HEK293 (cell line): ENCODE data around the gene LDB2.

Experiments
- CTCF ChIA-PET: fragments of 350-600 bp; formaldehyde crosslinking; extraction: SDS; loops from one replicate; lab custom pipeline; 2021; ENCODE audit warnings: antibody characterized with exemption; lab: Yijun Ruan, JAX
- POLR2A ChIA-PET: fragments of 300-600 bp; formaldehyde crosslinking; extraction: SDS; loops from one replicate; lab custom pipeline; 2020; ENCODE audit warnings: antibody characterized with exemption, inconsistent platforms; lab: Yijun Ruan, JAX
- H3K27ac ChIP-seq: fragments of 200-500 bp; sonication (Bioruptor generic); 2 replicates; pipeline ENCODE4 v1.5.1; 2014; ENCODE audit warnings: low read depth, low read length, control low read depth, inconsistent platforms; ENCODE audit errors: extremely low read depth
- H3K36me3 ChIP-seq, 2 experiments: fragments of 200-500 bp in 1 of 2; sonication (Bioruptor generic) in 1 of 2; 1 replicate in 1 of 2; 2 replicates in 1 of 2; pipeline ENCODE4 v1.5.1; 2014 to 2017; ENCODE audit warnings: inconsistent platforms in 2 of 2, low read length in 2 of 2; ENCODE audit not compliant: control insufficient read depth in 2 of 2, insufficient read depth in 1 of 2
- H3K4me1 ChIP-seq: fragments of 200-500 bp; sonication (Bioruptor generic); 2 replicates; pipeline ENCODE4 v1.5.1; 2014; ENCODE audit warnings: mild to moderate bottlenecking, low read length, inconsistent platforms; ENCODE audit not compliant: control insufficient read depth, insufficient read depth
- H3K4me3 ChIP-seq: 2 replicates; pipeline ENCODE4 v1.5.1; 2011; ENCODE audit warnings: low read depth, mild to moderate bottlenecking, control low read depth, low read length, moderate library complexity
- H3K9me3 ChIP-seq: fragments of 200-500 bp; sonication (Bioruptor generic); 2 replicates; pipeline ENCODE4 v1.5.1; 2014; ENCODE audit warnings: low read depth, low read length, inconsistent platforms; ENCODE audit not compliant: control insufficient read depth, insufficient read depth
- BCL11A ChIP-seq: fragments of 450-650 bp; formaldehyde crosslinking; IDR thresholded peaks from 2 replicates; pipeline ENCODE4 v1.5.1; 2016; ENCODE audit warnings: low read depth, missing biosample characterization, missing genetic modification characterization
- KLF16 ChIP-seq: fragments of 450-650 bp; formaldehyde crosslinking; IDR thresholded peaks from 2 replicates; pipeline ENCODE4 v1.5.1; 2017; ENCODE audit warnings: missing biosample characterization, missing genetic modification characterization
- SALL2 ChIP-seq: fragments of 450-650 bp; formaldehyde crosslinking; IDR thresholded peaks from 2 replicates; pipeline ENCODE4 v1.5.0; 2017; ENCODE audit warnings: missing biosample characterization, mild to moderate bottlenecking, missing genetic modification characterization, borderline replicate concordance
- ZFP37 ChIP-seq: fragments of 450-650 bp; formaldehyde crosslinking; IDR thresholded peaks from 2 replicates; pipeline ENCODE4 v1.5.1; 2016; ENCODE audit warnings: missing biosample characterization, missing genetic modification characterization
- ZNF302 ChIP-seq: fragments of 450-650 bp; formaldehyde crosslinking; IDR thresholded peaks from 2 replicates; pipeline ENCODE4 v1.5.1; 2016; ENCODE audit warnings: missing biosample characterization, missing genetic modification characterization, low read depth
- ZNF324 ChIP-seq: fragments of 450-650 bp; formaldehyde crosslinking; IDR thresholded peaks from 2 replicates; pipeline ENCODE4 v1.5.1; 2016; ENCODE audit warnings: missing biosample characterization, missing genetic modification characterization
- ZNF416 ChIP-seq: fragments of 450-650 bp; formaldehyde crosslinking; IDR thresholded peaks from 2 replicates; pipeline ENCODE4 v1.5.1; 2016; ENCODE audit warnings: missing biosample characterization, missing genetic modification characterization
- ZNF610 ChIP-seq: fragments of 450-650 bp; formaldehyde crosslinking; IDR thresholded peaks from 2 replicates; pipeline ENCODE4 v1.5.1; 2016; ENCODE audit warnings: missing biosample characterization, missing genetic modification characterization, borderline replicate concordance
- ZNF621 ChIP-seq: fragments of 450-650 bp; formaldehyde crosslinking; IDR thresholded peaks from 2 replicates; pipeline ENCODE4 v1.5.1; 2017; ENCODE audit warnings: missing biosample characterization, missing genetic modification characterization
- ZNF660 ChIP-seq: fragments of 450-650 bp; IDR thresholded peaks from 2 replicates; pipeline ENCODE4 v1.5.1; 2018; ENCODE audit warnings: missing biosample characterization, mild to moderate bottlenecking, missing genetic modification characterization
- ZNF677 ChIP-seq: fragments of 450-650 bp; IDR thresholded peaks from 2 replicates; pipeline ENCODE4 v1.5.0; 2018; ENCODE audit warnings: missing biosample characterization, mild to moderate bottlenecking, missing genetic modification characterization, moderate library complexity
- ZNF837 ChIP-seq: fragments of 450-650 bp; formaldehyde crosslinking; IDR thresholded peaks from 2 replicates; pipeline ENCODE4 v1.5.1; 2016; ENCODE audit warnings: missing biosample characterization, missing genetic modification characterization
- ZXDB ChIP-seq: fragments of 450-650 bp; formaldehyde crosslinking; IDR thresholded peaks from 2 replicates; pipeline ENCODE4 v1.5.1; 2016; ENCODE audit warnings: missing biosample characterization, missing genetic modification characterization
- TF ChIP-seq, protein P1 (sequence below): fragments of 450-650 bp; formaldehyde crosslinking; IDR thresholded peaks from 2 replicates; pipeline ENCODE4 v1.5.1; 2016; ENCODE audit warnings: missing biosample characterization, missing genetic modification characterization, borderline replicate concordance
- TF ChIP-seq, protein P2 (sequence below): fragments of 450-650 bp; formaldehyde crosslinking; IDR thresholded peaks from 2 replicates; pipeline ENCODE4 v1.5.1; 2017; ENCODE audit warnings: missing biosample characterization, missing genetic modification characterization
- TF ChIP-seq, protein P3 (sequence below): fragments of 450-650 bp; formaldehyde crosslinking; IDR thresholded peaks from 2 replicates; pipeline ENCODE4 v1.5.1; 2016; ENCODE audit warnings: missing biosample characterization, missing genetic modification characterization

Gene LDB2

GRCh38 chr4:16505267-16505666 is 393.2 kb downstream of the LDB2 start:
- Histone ChIP-seq H3K36me3 (no peaks in the 10 kb centered on the region), H3K9me3 (no peaks in the 10 kb centered on the region), H3K4me3 (no peak overlapping the region), H3K27ac (no peak overlapping the region), H3K4me1 (no peaks in the 10 kb centered on the region)
- TF ChIP-seq BCL11A (no peak), ZNF660 (tag by site-specific recombination) (no peak)
- TF ChIP-seq, protein P1, sequence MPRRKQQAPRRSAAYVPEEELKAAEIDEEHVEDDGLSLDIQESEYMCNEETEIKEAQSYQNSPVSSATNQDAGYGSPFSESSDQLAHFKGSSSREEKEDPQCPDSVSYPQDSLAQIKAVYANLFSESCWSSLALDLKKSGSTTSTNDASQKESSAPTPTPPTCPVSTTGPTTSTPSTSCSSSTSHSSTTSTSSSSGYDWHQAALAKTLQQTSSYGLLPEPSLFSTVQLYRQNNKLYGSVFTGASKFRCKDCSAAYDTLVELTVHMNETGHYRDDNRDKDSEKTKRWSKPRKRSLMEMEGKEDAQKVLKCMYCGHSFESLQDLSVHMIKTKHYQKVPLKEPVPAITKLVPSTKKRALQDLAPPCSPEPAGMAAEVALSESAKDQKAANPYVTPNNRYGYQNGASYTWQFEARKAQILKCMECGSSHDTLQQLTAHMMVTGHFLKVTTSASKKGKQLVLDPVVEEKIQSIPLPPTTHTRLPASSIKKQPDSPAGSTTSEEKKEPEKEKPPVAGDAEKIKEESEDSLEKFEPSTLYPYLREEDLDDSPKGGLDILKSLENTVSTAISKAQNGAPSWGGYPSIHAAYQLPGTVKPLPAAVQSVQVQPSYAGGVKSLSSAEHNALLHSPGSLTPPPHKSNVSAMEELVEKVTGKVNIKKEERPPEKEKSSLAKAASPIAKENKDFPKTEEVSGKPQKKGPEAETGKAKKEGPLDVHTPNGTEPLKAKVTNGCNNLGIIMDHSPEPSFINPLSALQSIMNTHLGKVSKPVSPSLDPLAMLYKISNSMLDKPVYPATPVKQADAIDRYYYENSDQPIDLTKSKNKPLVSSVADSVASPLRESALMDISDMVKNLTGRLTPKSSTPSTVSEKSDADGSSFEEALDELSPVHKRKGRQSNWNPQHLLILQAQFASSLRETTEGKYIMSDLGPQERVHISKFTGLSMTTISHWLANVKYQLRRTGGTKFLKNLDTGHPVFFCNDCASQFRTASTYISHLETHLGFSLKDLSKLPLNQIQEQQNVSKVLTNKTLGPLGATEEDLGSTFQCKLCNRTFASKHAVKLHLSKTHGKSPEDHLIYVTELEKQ (tag by site-specific recombination) = no peak
- TF ChIP-seq, protein P2, sequence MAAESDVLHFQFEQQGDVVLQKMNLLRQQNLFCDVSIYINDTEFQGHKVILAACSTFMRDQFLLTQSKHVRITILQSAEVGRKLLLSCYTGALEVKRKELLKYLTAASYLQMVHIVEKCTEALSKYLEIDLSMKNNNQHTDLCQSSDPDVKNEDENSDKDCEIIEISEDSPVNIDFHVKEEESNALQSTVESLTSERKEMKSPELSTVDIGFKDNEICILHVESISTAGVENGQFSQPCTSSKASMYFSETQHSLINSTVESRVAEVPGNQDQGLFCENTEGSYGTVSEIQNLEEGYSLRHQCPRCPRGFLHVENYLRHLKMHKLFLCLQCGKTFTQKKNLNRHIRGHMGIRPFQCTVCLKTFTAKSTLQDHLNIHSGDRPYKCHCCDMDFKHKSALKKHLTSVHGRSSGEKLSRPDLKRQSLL (tag by site-specific recombination) = no peak
- POLR2A ChIA-PET = no interaction called here
- CTCF ChIA-PET = interaction anchor here (0.6 kb wide), 1 partner anchor 85 kb away, joined by 3 read pairs; no protein-coding TSS in a partner anchor

DNA sequence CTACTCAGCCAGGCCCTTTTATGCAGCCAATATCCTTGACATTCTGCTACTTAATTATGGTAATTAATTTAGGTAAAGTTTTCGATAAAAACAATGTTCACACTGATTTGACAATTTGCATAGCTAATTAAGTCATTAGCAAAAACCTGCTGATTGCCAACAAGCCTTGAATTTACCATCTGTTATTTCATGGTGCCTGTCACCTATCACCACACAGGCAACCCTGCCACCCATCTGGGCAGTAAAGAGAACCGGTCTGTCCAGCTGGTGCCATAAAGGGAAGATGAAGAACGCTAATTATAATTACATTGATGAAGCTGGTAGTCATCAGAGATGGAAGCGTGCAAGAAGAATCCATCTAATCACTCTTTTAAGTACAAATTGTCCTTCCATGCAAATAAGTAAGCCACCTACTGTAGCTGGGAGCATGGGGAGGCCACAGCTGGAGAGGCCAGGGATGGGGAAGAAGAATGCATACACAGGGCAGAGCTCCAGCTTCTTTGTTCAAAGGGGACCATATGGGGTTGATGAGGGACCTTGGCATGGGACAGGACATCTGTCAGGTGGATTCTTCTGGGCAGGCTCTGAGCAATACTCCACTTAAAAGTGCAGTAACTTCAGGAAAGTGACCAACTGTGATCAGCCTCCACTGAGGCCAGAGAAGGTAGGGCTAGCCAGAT is 394.9 kb downstream of the LDB2 start:
- no peaks in the 10 kb centered on the region for H3K36me3 ChIP-seq
- TF ChIP-seq SALL2 (tag by site-specific recombination) = no peak
- TF ChIP-seq KLF16 (tag by site-specific recombination) = no peak
- TF ChIP-seq ZFP37 = no peak
- TF ChIP-seq ZNF302 (tag by site-specific recombination) = no peak
- no peak for TF ChIP-seq ZNF610 (tag by site-specific recombination)
- no peak for TF ChIP-seq ZXDB
- TF ChIP-seq ZNF416 (tag by site-specific recombination) = no peak
- TF ChIP-seq, protein P2 (tag by site-specific recombination) = no peak
- no peak for TF ChIP-seq ZNF677 (tag by site-specific recombination)
- no peak for TF ChIP-seq ZNF324 (tag by site-specific recombination)
- no peak for TF ChIP-seq ZNF837 (tag by site-specific recombination)
- no peak for TF ChIP-seq ZNF621
- TF ChIP-seq, protein P3, sequence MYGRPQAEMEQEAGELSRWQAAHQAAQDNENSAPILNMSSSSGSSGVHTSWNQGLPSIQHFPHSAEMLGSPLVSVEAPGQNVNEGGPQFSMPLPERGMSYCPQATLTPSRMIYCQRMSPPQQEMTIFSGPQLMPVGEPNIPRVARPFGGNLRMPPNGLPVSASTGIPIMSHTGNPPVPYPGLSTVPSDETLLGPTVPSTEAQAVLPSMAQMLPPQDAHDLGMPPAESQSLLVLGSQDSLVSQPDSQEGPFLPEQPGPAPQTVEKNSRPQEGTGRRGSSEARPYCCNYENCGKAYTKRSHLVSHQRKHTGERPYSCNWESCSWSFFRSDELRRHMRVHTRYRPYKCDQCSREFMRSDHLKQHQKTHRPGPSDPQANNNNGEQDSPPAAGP (tag by site-specific recombination) = no peak
- H3K27ac ChIP-seq = no peak overlapping the region
- H3K4me1 ChIP-seq = no peaks in the 10 kb centered on the region
- H3K9me3 ChIP-seq = no peaks in the 10 kb centered on the region
- ChIA-PET POLR2A (interaction anchor here (0.6 kb wide), 1 partner anchor 345 kb away, joined by 3 read pairs; no protein-coding TSS in a partner anchor), CTCF (no interaction called here)
- no peak overlapping the region for H3K4me3 ChIP-seq
